ENCODE results near the gene THOC3.
"Not testable (repeated sequence)": the region's sequence is repeated elsewhere in the genome, so short reads cannot be mapped to it uniquely, and the experiment has no call there.

Gene THOC3

GRCh38 chr5:175954107-175954506, 14.0 kb downstream of the THOC3 start:
- not testable (repeated sequence) for H3K4ac ChIP-seq (ENCODE audit: low read length)

GRCh38 chr5:175952810-175953209, 15.3 kb downstream of the THOC3 start:
- not testable (repeated sequence) for DNase-seq (ENCODE audit: low spot score); H3K79me1 ChIP-seq (ENCODE audit: low read depth, low read length); H2BK15ac ChIP-seq (ENCODE audit: low read length); H3K27me3 ChIP-seq (ENCODE audit: control insufficient read depth in 3 of 3, insufficient read depth in 3 of 3, low read depth in 1 of 3, low read length in 3 of 3); H2BK12ac ChIP-seq (ENCODE audit: low read length); H3K4ac ChIP-seq (ENCODE audit: low read length); H2AK5ac ChIP-seq (ENCODE audit: low read depth, low read length); H3K18ac ChIP-seq (ENCODE audit: low read length); H3K23ac ChIP-seq (ENCODE audit: low read depth, low read length, poor library complexity); H2BK120ac ChIP-seq (ENCODE audit: low read depth, low read length); H2AFZ ChIP-seq (ENCODE audit: low read length); H3K9ac ChIP-seq (ENCODE audit: low read depth, low read length, poor library complexity); H3K14ac ChIP-seq (ENCODE audit: low read length); H4K8ac ChIP-seq (ENCODE audit: low read depth, low read length); H3K4me1 ChIP-seq (ENCODE audit: control insufficient read depth in 2 of 2, insufficient read depth in 1 of 2, low read depth in 1 of 2, low read length in 2 of 2); H3K36me3 ChIP-seq (replicated peaks in 1 of 2; ENCODE audit: control insufficient read depth in 2 of 2, insufficient read depth in 2 of 2, low read length in 2 of 2); H2BK5ac ChIP-seq (ENCODE audit: low read length); H3K4me2 ChIP-seq (ENCODE audit: insufficient read depth, low read length, poor library complexity, severe bottlenecking); H3K27ac ChIP-seq (replicated peaks; ENCODE audit: low read length); H3K4me3 ChIP-seq (ENCODE audit: low read length in 2 of 2); H3K9me3 ChIP-seq (replicated peaks in 1 of 2; ENCODE audit: control insufficient read depth in 2 of 2, insufficient read depth in 1 of 2, low read depth in 1 of 2, low read length in 2 of 2); H4K91ac ChIP-seq (ENCODE audit: low read depth, low read length, poor library complexity)
- WGBS, 2 donors (ENCODE audit: extremely low coverage in 2 of 2, insufficient read length in 2 of 2, insufficient replicate concordance in 1 of 2) = no CpG with 5 or more reads among the region's 8 CpGs

More at GRCh38 chr5:175954107-175954506, 14.0 kb downstream of the THOC3 start:
- H3K4me1 ChIP-seq (ENCODE audit: control insufficient read depth in 2 of 2, insufficient read depth in 1 of 2, low read depth in 1 of 2, low read length in 2 of 2); H3K79me1 ChIP-seq (ENCODE audit: low read depth, low read length); H3K27me3 ChIP-seq (ENCODE audit: control insufficient read depth in 3 of 3, insufficient read depth in 3 of 3, low read depth in 1 of 3, low read length in 3 of 3); H3K9me3 ChIP-seq (replicated peaks in 1 of 2; ENCODE audit: control insufficient read depth in 2 of 2, insufficient read depth in 1 of 2, low read depth in 1 of 2, low read length in 2 of 2); H2BK15ac ChIP-seq (ENCODE audit: low read length); H3K36me3 ChIP-seq (replicated peaks in 1 of 2; ENCODE audit: control insufficient read depth in 2 of 2, insufficient read depth in 2 of 2, low read length in 2 of 2); H3K18ac ChIP-seq (ENCODE audit: low read length); H2AK5ac ChIP-seq (ENCODE audit: low read depth, low read length); H4K8ac ChIP-seq (ENCODE audit: low read depth, low read length); H3K4me3 ChIP-seq (ENCODE audit: low read length in 2 of 2); H2BK120ac ChIP-seq (ENCODE audit: low read depth, low read length); H3K14ac ChIP-seq (ENCODE audit: low read length); H2BK12ac ChIP-seq (ENCODE audit: low read length); H3K9ac ChIP-seq (ENCODE audit: low read depth, low read length, poor library complexity); H2BK5ac ChIP-seq (ENCODE audit: low read length); H3K23ac ChIP-seq (ENCODE audit: low read depth, low read length, poor library complexity); DNase-seq (ENCODE audit: low spot score); H3K4me2 ChIP-seq (ENCODE audit: insufficient read depth, low read length, poor library complexity, severe bottlenecking); H4K91ac ChIP-seq (ENCODE audit: low read depth, low read length, poor library complexity); H2AFZ ChIP-seq (ENCODE audit: low read length); H3K27ac ChIP-seq (replicated peaks; ENCODE audit: low read length): not testable (repeated sequence)
- no CpG with 5 or more reads among the region's 6 CpGs for WGBS, 2 donors (ENCODE audit: extremely low coverage in 2 of 2, insufficient read length in 2 of 2, insufficient replicate concordance in 1 of 2)

GRCh38 chr5:175951339-175951969, 16.7 kb downstream of the THOC3 start:
- not testable (repeated sequence) for H4K8ac ChIP-seq (ENCODE audit: low read depth, low read length)

GRCh38 chr5:175948329-175949108, 19.6 kb downstream of the THOC3 start:
- not testable (repeated sequence) for H3K4ac ChIP-seq (ENCODE audit: low read length); H2BK5ac ChIP-seq (ENCODE audit: low read length); H3K9ac ChIP-seq (ENCODE audit: low read depth, low read length, poor library complexity); H3K4me3 ChIP-seq (ENCODE audit: low read length in 2 of 2); H3K4me1 ChIP-seq (ENCODE audit: control insufficient read depth in 2 of 2, insufficient read depth in 1 of 2, low read depth in 1 of 2, low read length in 2 of 2); H3K27me3 ChIP-seq (ENCODE audit: control insufficient read depth in 3 of 3, insufficient read depth in 3 of 3, low read depth in 1 of 3, low read length in 3 of 3); H3K79me1 ChIP-seq (ENCODE audit: low read depth, low read length); H4K91ac ChIP-seq (ENCODE audit: low read depth, low read length, poor library complexity); H2AFZ ChIP-seq (ENCODE audit: low read length); H3K18ac ChIP-seq (ENCODE audit: low read length); H3K27ac ChIP-seq (replicated peaks; ENCODE audit: low read length); H2BK15ac ChIP-seq (ENCODE audit: low read length); H2AK5ac ChIP-seq (ENCODE audit: low read depth, low read length); H3K36me3 ChIP-seq (replicated peaks in 1 of 2; ENCODE audit: control insufficient read depth in 2 of 2, insufficient read depth in 2 of 2, low read length in 2 of 2); H3K4me2 ChIP-seq (ENCODE audit: insufficient read depth, low read length, poor library complexity, severe bottlenecking); H2BK120ac ChIP-seq (ENCODE audit: low read depth, low read length); H3K9me3 ChIP-seq (replicated peaks in 1 of 2; ENCODE audit: control insufficient read depth in 2 of 2, insufficient read depth in 1 of 2, low read depth in 1 of 2, low read length in 2 of 2); DNase-seq (ENCODE audit: low spot score); H2BK12ac ChIP-seq (ENCODE audit: low read length); H3K14ac ChIP-seq (ENCODE audit: low read length); H3K23ac ChIP-seq (ENCODE audit: low read depth, low read length, poor library complexity); H4K8ac ChIP-seq (ENCODE audit: low read depth, low read length)
- WGBS, 2 donors (ENCODE audit: extremely low coverage in 2 of 2, insufficient read length in 2 of 2, insufficient replicate concordance in 1 of 2) = no CpG with 5 or more reads among the region's 10 CpGs

More at GRCh38 chr5:175951339-175951969, 16.7 kb downstream of the THOC3 start:
- H3K4me3 ChIP-seq (ENCODE audit: low read length in 2 of 2); H3K27me3 ChIP-seq (ENCODE audit: control insufficient read depth in 3 of 3, insufficient read depth in 3 of 3, low read depth in 1 of 3, low read length in 3 of 3); H3K4me2 ChIP-seq (ENCODE audit: insufficient read depth, low read length, poor library complexity, severe bottlenecking); H3K4ac ChIP-seq (ENCODE audit: low read length); H4K91ac ChIP-seq (ENCODE audit: low read depth, low read length, poor library complexity); H3K79me1 ChIP-seq (ENCODE audit: low read depth, low read length); H2BK120ac ChIP-seq (ENCODE audit: low read depth, low read length); H3K23ac ChIP-seq (ENCODE audit: low read depth, low read length, poor library complexity); H2AFZ ChIP-seq (ENCODE audit: low read length); H2BK15ac ChIP-seq (ENCODE audit: low read length); H3K9me3 ChIP-seq (replicated peaks in 1 of 2; ENCODE audit: control insufficient read depth in 2 of 2, insufficient read depth in 1 of 2, low read depth in 1 of 2, low read length in 2 of 2); H3K27ac ChIP-seq (replicated peaks; ENCODE audit: low read length); H3K14ac ChIP-seq (ENCODE audit: low read length); H3K36me3 ChIP-seq (replicated peaks in 1 of 2; ENCODE audit: control insufficient read depth in 2 of 2, insufficient read depth in 2 of 2, low read length in 2 of 2); DNase-seq (ENCODE audit: low spot score); H3K4me1 ChIP-seq (ENCODE audit: control insufficient read depth in 2 of 2, insufficient read depth in 1 of 2, low read depth in 1 of 2, low read length in 2 of 2); H3K18ac ChIP-seq (ENCODE audit: low read length); H3K9ac ChIP-seq (ENCODE audit: low read depth, low read length, poor library complexity); H2AK5ac ChIP-seq (ENCODE audit: low read depth, low read length); H2BK5ac ChIP-seq (ENCODE audit: low read length); H2BK12ac ChIP-seq (ENCODE audit: low read length): not testable (repeated sequence)
- no CpG with 5 or more reads among the region's 12 CpGs for WGBS, 2 donors (ENCODE audit: extremely low coverage in 2 of 2, insufficient read length in 2 of 2, insufficient replicate concordance in 1 of 2)
